NB4 (cell line): Measurements from ENCODE around the gene SPTSSA.

Experiments used
- CTCF ChIP-seq: IDR thresholded peaks from one replicate; pipeline ENCODE4 v1.5.1; 2012; ENCODE audit warnings: low read depth, low read length
- MAX ChIP-seq: IDR thresholded peaks from 2 replicates; pipeline ENCODE4 v1.6.1; 2011; ENCODE audit warnings: low read depth, low read length
- MYC ChIP-seq: IDR thresholded peaks from 2 replicates; pipeline ENCODE4 v1.6.1; 2011; ENCODE audit warnings: low read depth, low read length

- TF ChIP-seq CTCF (no peak), MAX (no peak), MYC (no peak)
These were observed 22.7 kb upstream of the SPTSSA start for GRCh38 chr14:34484726-34485125.
